ENCODE measurements around the gene GUCY1B1. TPM values are rescaled to one million over a fixed set of nuclear protein-coding genes. Genes with fewer than 3 reads are reported as not detected.

Gene GUCY1B1
- total RNA-seq, 2 donors from 2014 or later, result 32.7 to 34.1 TPM

DNA sequence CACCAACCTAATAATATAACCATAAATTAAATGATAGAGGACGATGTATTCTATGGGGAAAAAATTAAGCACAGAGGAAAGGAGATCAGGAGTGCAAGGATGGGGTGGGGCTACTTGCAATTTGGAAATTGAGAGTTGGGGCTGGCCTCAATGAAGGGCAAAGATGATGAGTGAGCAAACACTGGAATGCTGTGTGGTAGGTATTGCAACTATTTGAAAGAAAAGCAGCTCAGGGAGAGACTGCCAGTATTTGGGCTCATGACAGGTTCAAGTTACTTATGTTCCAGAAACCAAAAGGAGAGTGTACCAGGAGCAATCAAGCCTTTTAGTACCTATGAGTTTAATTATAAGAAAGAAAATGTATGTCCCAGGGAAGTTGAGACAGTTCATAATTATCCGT is 59.8 kb downstream of the GUCY1B1 start:
- H3K36me3 ChIP-seq, result no peaks in the 10 kb centered on the region
- no peak for DNase-seq (ENCODE audit: low spot score)
- ATAC-seq (ENCODE audit: insufficient number of reproducible peaks, low FRiP score, low read depth), result no peak

DNA sequence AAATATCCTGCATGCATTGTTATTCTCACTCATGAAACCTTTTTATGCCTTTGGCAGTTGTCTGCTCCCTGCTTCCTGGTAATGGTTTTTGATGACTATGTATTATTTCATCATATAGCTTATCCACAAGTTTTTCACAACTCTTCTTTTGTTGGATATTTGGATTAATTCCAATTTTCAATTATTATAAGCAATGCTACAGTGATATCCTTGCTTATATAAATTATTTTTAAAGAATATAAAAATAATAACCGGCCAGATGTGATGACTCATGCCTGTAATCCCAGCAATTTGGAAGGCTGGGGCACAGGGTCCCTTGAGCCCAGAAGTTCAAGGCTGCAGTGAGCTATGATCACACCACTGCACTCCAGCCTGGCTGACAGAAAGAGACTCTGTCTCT is 60.2 kb downstream of the GUCY1B1 start:
- DNase-seq (ENCODE audit: low spot score) (no peak), ATAC-seq (ENCODE audit: insufficient number of reproducible peaks, low FRiP score, low read depth) (no peak)
- Histone ChIP-seq H3K27me3 (replicated peaks; ENCODE audit: insufficient read depth) (no peaks in the 10 kb centered on the region), H3K9me3 (no peaks in the 10 kb centered on the region), H3K4me1 (ENCODE audit: control insufficient read depth in 1 of 2, low read depth in 2 of 2) (peaks cover 0 to 7% of the 10 kb centered on the region in 2 donors), H3K36me3 (no peaks in the 10 kb centered on the region), H3K27ac (no peak overlapping the region), H3K4me3 (no peak overlapping the region)
- TF ChIP-seq, protein P1, sequence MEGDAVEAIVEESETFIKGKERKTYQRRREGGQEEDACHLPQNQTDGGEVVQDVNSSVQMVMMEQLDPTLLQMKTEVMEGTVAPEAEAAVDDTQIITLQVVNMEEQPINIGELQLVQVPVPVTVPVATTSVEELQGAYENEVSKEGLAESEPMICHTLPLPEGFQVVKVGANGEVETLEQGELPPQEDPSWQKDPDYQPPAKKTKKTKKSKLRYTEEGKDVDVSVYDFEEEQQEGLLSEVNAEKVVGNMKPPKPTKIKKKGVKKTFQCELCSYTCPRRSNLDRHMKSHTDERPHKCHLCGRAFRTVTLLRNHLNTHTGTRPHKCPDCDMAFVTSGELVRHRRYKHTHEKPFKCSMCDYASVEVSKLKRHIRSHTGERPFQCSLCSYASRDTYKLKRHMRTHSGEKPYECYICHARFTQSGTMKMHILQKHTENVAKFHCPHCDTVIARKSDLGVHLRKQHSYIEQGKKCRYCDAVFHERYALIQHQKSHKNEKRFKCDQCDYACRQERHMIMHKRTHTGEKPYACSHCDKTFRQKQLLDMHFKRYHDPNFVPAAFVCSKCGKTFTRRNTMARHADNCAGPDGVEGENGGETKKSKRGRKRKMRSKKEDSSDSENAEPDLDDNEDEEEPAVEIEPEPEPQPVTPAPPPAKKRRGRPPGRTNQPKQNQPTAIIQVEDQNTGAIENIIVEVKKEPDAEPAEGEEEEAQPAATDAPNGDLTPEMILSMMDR (IDR thresholded peaks at IDR 0.05), result no peak

More for the DNA sequence above, 59.8 kb downstream of the GUCY1B1 start:
- H3K4me3 ChIP-seq, result no peak overlapping the region
- TF ChIP-seq, protein P1 (IDR thresholded peaks at IDR 0.05), result no peak
- H3K9me3 ChIP-seq, result no peaks in the 10 kb centered on the region
- H3K4me1 ChIP-seq (ENCODE audit: control insufficient read depth in 1 of 2, low read depth in 2 of 2), result peaks cover 0 to 7% of the 10 kb centered on the region in 2 donors
- H3K27me3 ChIP-seq (replicated peaks; ENCODE audit: insufficient read depth), result no peaks in the 10 kb centered on the region
- H3K27ac ChIP-seq, result no peak overlapping the region

DNA sequence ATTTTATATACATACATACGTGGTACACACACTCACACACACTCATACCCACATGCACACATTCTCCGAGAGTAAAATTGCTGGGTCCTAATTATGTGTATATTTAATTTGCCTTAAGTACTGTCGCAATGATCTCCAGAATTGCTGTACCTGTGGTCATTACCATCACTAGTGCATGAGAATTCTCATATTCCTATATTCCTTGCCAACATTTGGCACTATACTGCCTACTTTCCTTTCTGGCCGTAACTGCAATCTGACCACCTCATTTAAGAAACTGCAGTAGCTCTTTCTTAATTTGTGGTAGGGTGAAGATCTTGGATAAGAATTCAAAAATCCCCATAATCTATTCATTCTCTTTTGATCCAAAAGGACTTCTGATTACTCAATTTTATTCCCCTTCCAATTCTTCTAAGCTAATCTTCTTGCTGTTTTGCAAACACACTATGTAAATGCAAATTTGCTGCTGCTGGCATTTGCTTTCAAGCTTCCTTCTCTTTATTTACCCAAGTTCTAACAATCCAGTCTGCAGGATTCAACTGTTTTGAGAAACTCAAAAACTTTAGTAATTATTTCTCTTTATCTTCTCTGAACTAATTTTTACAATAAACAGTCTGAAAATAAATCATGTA is 62.2 kb downstream of the GUCY1B1 start:
- Histone ChIP-seq H3K27ac (no peak overlapping the region), H3K4me3 (no peak overlapping the region), H3K27me3 (replicated peaks; ENCODE audit: insufficient read depth) (no peaks in the 10 kb centered on the region), H3K36me3 (no peaks in the 10 kb centered on the region), H3K4me1 (ENCODE audit: control insufficient read depth in 1 of 2, low read depth in 2 of 2) (peaks cover 0 to 7% of the 10 kb centered on the region in 2 donors), H3K9me3 (no peaks in the 10 kb centered on the region)
- DNase-seq (ENCODE audit: low spot score) (no peak), ATAC-seq (ENCODE audit: insufficient number of reproducible peaks, low FRiP score, low read depth) (no peak)
- TF ChIP-seq, protein P1 (IDR thresholded peaks at IDR 0.05), result no peak

DNA sequence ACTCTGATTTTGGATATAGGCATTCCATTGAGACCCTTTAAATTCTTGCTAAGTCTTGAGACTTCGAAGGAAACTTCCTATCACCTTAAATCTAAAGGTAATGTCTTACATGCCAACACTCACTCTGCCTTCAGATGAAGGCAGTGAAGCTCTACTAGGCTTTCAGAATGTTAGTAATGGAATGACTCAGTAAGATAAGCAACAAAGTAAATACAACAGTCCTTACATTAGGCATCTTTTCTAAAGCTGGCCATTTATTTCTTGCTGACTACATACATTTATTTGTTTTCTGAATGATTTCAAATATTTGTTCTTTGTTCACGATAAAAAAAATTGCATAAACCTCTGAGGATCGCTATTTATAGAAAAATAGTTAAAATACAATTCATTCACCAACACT is 63.8 kb downstream of the GUCY1B1 start:
- Histone ChIP-seq H3K4me1 (ENCODE audit: control insufficient read depth in 1 of 2, low read depth in 2 of 2) (peaks cover 0 to 7% of the 10 kb centered on the region in 2 donors), H3K27ac (no peak overlapping the region), H3K4me3 (no peak overlapping the region), H3K9me3 (no peaks in the 10 kb centered on the region), H3K36me3 (no peaks in the 10 kb centered on the region), H3K27me3 (replicated peaks; ENCODE audit: insufficient read depth) (no peaks in the 10 kb centered on the region)
- ATAC-seq (ENCODE audit: insufficient number of reproducible peaks, low FRiP score, low read depth) (no peak), DNase-seq (ENCODE audit: low spot score) (no peak)
- TF ChIP-seq, protein P1 (IDR thresholded peaks at IDR 0.05), result no peak

DNA sequence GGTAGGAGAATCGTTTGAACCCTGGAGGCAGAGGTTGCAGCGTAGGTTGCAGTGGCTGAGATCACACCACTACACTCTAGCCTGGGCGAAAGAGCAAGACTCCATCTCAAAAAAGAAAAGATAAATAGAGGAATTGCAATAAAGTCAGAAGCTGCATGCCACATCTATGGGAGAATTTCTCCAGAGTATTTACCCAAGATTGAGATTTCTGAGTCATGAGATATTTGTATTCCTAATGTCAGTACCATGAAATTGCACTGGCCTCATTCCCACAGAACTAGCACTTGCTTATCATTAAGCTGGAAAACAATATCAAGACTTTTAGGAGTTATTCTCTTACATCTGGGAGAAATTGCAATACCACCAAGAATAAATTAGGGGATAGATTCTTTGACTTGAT is 69.8 kb downstream of the GUCY1B1 start:
- ATAC-seq (ENCODE audit: insufficient number of reproducible peaks, low FRiP score, low read depth) (no peak), DNase-seq (ENCODE audit: low spot score) (no peak)
- Histone ChIP-seq H3K9me3 (no peaks in the 10 kb centered on the region), H3K36me3 (no peaks in the 10 kb centered on the region), H3K27ac (no peak overlapping the region), H3K27me3 (replicated peaks; ENCODE audit: insufficient read depth) (no peaks in the 10 kb centered on the region), H3K4me1 (ENCODE audit: control insufficient read depth in 1 of 2, low read depth in 2 of 2) (peaks cover 0 to 6% of the 10 kb centered on the region in 2 donors), H3K4me3 (no peak overlapping the region)
- TF ChIP-seq, protein P1 (IDR thresholded peaks at IDR 0.05), result no peak
